ENCODE results near the gene SDSL. TPM values are rescaled to one million over a fixed set of nuclear protein-coding genes. Genes with fewer than 3 reads are reported as not detected.

Gene SDSL
- total RNA-seq, 4 donors from 2014 or later: 0.46 to 1.8 (median 1.4) TPM; not detected in 1

DNA sequence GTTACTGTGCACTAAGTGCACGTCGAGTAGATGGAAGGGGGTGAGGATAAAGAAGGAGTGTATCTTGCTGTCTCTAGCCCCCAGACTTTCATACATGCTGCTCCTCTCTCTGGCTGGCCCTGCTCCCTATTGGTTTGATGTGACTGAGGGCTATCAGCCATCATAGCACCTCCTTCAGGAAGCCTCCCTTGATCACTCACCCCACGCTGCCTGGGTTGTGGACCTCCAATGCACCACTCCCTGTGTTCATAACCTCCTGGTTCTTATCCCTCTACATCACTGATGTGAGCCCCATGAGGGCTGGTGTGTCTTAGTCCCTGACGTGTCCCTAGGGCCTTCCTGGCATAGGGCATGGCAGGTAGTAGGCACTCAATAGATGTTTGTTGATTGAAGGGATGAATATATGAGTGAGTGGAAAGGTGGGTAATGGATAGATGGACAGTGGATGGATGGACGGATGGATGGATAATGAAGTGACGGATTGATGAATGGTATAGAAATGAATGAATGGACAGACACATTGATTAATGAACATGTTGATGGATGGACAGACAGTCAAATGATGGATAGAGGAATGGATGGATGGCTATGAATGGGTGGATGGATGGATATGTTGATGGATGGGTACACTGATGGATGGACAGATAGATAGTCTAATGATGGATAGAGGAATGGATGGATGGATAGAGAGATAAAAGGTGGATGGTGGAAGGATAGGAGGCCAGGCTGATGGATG lies 15.0 kb downstream of the SDSL start:
- TF ChIP-seq, protein P1, sequence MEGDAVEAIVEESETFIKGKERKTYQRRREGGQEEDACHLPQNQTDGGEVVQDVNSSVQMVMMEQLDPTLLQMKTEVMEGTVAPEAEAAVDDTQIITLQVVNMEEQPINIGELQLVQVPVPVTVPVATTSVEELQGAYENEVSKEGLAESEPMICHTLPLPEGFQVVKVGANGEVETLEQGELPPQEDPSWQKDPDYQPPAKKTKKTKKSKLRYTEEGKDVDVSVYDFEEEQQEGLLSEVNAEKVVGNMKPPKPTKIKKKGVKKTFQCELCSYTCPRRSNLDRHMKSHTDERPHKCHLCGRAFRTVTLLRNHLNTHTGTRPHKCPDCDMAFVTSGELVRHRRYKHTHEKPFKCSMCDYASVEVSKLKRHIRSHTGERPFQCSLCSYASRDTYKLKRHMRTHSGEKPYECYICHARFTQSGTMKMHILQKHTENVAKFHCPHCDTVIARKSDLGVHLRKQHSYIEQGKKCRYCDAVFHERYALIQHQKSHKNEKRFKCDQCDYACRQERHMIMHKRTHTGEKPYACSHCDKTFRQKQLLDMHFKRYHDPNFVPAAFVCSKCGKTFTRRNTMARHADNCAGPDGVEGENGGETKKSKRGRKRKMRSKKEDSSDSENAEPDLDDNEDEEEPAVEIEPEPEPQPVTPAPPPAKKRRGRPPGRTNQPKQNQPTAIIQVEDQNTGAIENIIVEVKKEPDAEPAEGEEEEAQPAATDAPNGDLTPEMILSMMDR (IDR thresholded peaks at IDR 0.05): no peak
- no peak for TF ChIP-seq POLR2A (IDR thresholded peaks at IDR 0.05)
- no peak for DNase-seq (ENCODE audit: low spot score in 2 of 2)
- WGBS, 2 donors: 80 to 82% methylated on average over 6 of the region's 6 CpGs
- no peak overlapping the region for H3K4me3 ChIP-seq (ENCODE audit: low read depth, poor library complexity, severe bottlenecking)
- intact Hi-C loops (cut with DNase I; ENCODE audit: low total_unique reads): no loop called here

DNA sequence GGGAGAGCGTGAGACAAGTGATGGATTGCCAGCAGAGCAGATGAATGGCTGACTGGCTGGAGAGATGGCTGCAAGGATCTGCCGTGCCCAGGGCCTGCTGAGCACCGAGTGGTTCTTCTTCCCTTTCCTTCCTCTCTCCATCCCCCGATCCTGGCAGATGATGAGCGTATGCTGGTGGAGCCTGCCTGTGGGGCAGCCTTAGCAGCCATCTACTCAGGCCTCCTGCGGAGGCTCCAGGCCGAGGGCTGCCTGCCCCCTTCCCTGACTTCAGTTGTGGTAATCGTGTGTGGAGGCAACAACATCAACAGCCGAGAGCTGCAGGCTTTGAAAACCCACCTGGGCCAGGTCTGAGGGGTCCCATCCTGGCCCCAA lies 15.5 kb downstream of the SDSL start:
- TF ChIP-seq, protein P1 (IDR thresholded peaks at IDR 0.05): no peak
- no peak for TF ChIP-seq POLR2A (IDR thresholded peaks at IDR 0.05)
- H3K4me3 ChIP-seq (ENCODE audit: low read depth, poor library complexity, severe bottlenecking): no peak overlapping the region
- WGBS, 2 donors: 67 to 69% methylated on average over 9 of the region's 9 CpGs
- intact Hi-C loops (cut with DNase I; ENCODE audit: low total_unique reads): no loop called here
- DNase-seq (ENCODE audit: low spot score in 2 of 2): no peak

DNA sequence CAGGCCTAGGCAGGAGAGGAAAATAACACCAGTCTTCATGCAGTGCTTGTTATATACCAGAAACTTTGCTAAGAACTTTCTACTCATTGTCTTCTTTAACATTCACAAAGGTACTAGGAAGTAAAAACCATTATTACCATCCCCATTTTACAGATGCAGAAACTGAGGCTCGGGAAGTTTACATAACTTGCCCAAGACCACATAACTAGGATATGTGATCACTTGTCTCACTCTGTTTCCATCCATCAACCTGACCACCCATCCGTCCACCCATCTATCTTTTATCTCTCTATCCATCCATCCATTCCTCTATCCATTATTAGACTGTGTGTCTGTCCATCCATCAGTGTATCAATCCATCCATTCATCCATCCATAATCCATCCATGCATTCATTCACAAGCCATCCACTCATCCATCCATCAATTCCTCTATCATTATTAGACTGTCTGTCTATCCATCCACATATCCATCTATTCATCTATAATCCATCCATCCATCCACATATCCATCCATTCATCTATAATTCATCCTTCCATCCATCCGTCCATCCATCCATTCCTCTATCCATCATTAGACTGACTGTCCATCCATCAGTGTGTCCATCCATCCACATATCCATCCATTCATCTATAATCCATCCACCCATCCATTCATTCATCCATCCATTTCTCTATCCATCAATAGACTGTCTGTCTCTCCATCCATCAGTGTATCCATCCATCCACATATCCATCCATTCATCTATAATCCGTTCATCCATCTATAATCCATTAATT lies 16.5 kb downstream of the SDSL start:
- intact Hi-C loops (cut with DNase I; ENCODE audit: low total_unique reads): no loop called here
- WGBS, 2 donors: 85 to 86% methylated on average over 4 of the region's 4 CpGs
- H3K4me3 ChIP-seq (ENCODE audit: low read depth, poor library complexity, severe bottlenecking): no peak overlapping the region
- no peak for DNase-seq (ENCODE audit: low spot score in 2 of 2)
- no peak for TF ChIP-seq POLR2A (IDR thresholded peaks at IDR 0.05)
- TF ChIP-seq, protein P1 (IDR thresholded peaks at IDR 0.05): no peak

DNA sequence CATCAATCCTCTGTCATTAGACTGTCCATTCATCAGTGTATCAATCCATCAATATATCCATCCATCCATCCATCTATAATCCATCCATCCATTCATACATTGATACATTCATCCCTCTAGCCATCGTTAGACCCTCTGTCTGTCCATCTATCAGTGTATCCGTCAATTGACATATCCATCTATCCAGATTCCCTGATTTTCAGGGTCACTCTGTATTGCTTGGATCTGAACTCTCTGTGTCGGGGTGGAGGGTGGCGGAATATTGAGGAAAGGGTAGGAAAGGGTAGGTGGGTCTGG lies 17.1 kb downstream of the SDSL start:
- DNase-seq (ENCODE audit: low spot score in 2 of 2): no peak
- 33 to 36% methylated on average over 4 of the region's 4 CpGs for WGBS, 2 donors
- TF ChIP-seq, protein P1 (IDR thresholded peaks at IDR 0.05): no peak
- no peak for TF ChIP-seq POLR2A (IDR thresholded peaks at IDR 0.05)
- intact Hi-C loops (cut with DNase I; ENCODE audit: low total_unique reads): no loop called here
- no peak overlapping the region for H3K4me3 ChIP-seq (ENCODE audit: low read depth, poor library complexity, severe bottlenecking)

DNA sequence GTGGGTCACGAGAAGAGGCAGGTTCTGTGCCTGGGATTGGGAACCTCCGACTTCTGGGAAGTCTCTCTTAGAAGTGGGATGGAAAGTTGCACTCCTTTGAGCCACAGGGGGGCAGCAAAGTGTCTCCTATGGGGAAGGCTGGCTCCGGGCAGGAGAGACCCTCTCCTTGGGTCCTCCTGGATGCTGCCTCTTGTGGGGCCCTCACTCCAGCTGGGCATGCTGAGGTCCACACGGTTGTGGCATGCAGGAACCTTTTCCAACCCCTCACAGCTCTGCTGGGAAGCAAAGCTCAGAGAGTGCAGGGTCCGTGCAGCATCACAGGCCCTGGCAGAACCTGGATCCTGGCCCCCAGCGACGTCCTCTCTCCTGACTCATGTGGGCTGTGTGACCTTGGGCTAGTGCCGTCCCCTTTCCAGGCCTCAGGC lies 17.4 kb downstream of the SDSL start:
- TF ChIP-seq POLR2A (IDR thresholded peaks at IDR 0.05): no peak
- TF ChIP-seq, protein P1 (IDR thresholded peaks at IDR 0.05): no peak
- no peak for DNase-seq (ENCODE audit: low spot score in 2 of 2)
- H3K4me3 ChIP-seq (ENCODE audit: low read depth, poor library complexity, severe bottlenecking): no peak overlapping the region
- intact Hi-C loops (cut with DNase I; ENCODE audit: low total_unique reads): no loop called here
- WGBS, 2 donors: 20 to 28% methylated on average over 7 to 8 of the region's 8 CpGs
